Keratinocyte (primary cell): ENCODE data around the gene RNF180. TPM values are rescaled to one million over a fixed set of nuclear protein-coding genes. Genes with fewer than 3 reads are reported as not detected.

Source experiments
- DNase-seq: peaks from one replicate; pipeline ENCODE4 v3.0.0-alpha.2; 2011; ENCODE audit warnings: low read depth, missing footprints, low spot score
- FAIRE-seq: peaks from 2 replicates; lab custom pipeline; 2011; peaks lifted over from hg19 to GRCh38; lab: Jason Lieb, UNC
- H2AFZ ChIP-seq: 2 replicates; pipeline ENCODE4 v1.6.0; 2012; ENCODE audit warnings: low read length, control low read depth, inconsistent platforms; ENCODE audit not compliant: control insufficient read depth
- H3K27ac ChIP-seq: 2 replicates; pipeline ENCODE4 v1.5.1; 2011; ENCODE audit warnings: low read length; ENCODE audit not compliant: control insufficient read depth, insufficient read depth
- H3K27me3 ChIP-seq: 3 replicates; pipeline ENCODE4 v1.6.0; 2011; ENCODE audit warnings: low read length; ENCODE audit not compliant: control insufficient read depth, insufficient read depth; ENCODE audit errors: extremely low read depth
- H3K36me3 ChIP-seq, 2 experiments: 2 replicates in 1 of 2; 3 replicates in 1 of 2; pipeline ENCODE4 v1.5.1; 2011; ENCODE audit warnings: low read length in 2 of 2, mild to moderate bottlenecking in 1 of 2; ENCODE audit not compliant: control insufficient read depth in 2 of 2, insufficient read depth in 2 of 2; ENCODE audit errors: extremely low read depth in 1 of 2
- H3K4me1 ChIP-seq: 3 replicates; pipeline ENCODE4 v1.5.1; 2011; ENCODE audit warnings: low read length; ENCODE audit not compliant: control insufficient read depth, insufficient read depth; ENCODE audit errors: extremely low read depth
- H3K4me2 ChIP-seq: 3 replicates; pipeline ENCODE4 v1.6.0; 2011; ENCODE audit warnings: low read depth, low read length; ENCODE audit not compliant: control insufficient read depth, insufficient read depth; ENCODE audit errors: extremely low read depth
- H3K4me3 ChIP-seq, 3 experiments: fragments of 200-600 bp in 1 of 3; sonication (generic) in 1 of 3; 2 replicates in 2 of 3; 3 replicates in 1 of 3; pipeline ENCODE4 v1.5.1; 2011 to 2016; ENCODE audit warnings: low read length in 3 of 3, mild to moderate bottlenecking in 3 of 3, control low read depth in 2 of 3, inconsistent platforms in 1 of 3, low read depth in 1 of 3, mixed read lengths in 1 of 3, mixed run types in 1 of 3, moderate library complexity in 1 of 3; ENCODE audit not compliant: control insufficient read depth in 2 of 3, insufficient read depth in 2 of 3; ENCODE audit errors: extremely low read depth in 1 of 3
- H3K79me2 ChIP-seq: 2 replicates; pipeline ENCODE4 v1.6.0; 2012; ENCODE audit warnings: low read length; ENCODE audit not compliant: control insufficient read depth, insufficient read depth
- H3K9ac ChIP-seq: 3 replicates; pipeline ENCODE4 v1.6.0; 2011; ENCODE audit warnings: low read length; ENCODE audit not compliant: control insufficient read depth, insufficient read depth; ENCODE audit errors: extremely low read depth
- H3K9me1 ChIP-seq: 3 replicates; pipeline ENCODE4 v1.6.0; 2011; ENCODE audit warnings: low read length; ENCODE audit not compliant: control insufficient read depth, insufficient read depth; ENCODE audit errors: extremely low read depth
- H3K9me3 ChIP-seq: 2 replicates; pipeline ENCODE4 v1.5.1; 2012; ENCODE audit warnings: low read depth, low read length; ENCODE audit not compliant: control insufficient read depth
- H4K20me1 ChIP-seq: 3 replicates; pipeline ENCODE4 v1.6.0; 2011; ENCODE audit warnings: low read length; ENCODE audit not compliant: control insufficient read depth, insufficient read depth; ENCODE audit errors: extremely low read depth
- EZH2 ChIP-seq: IDR thresholded peaks from one replicate; pipeline ENCODE4 v1.6.1; 2012; ENCODE audit warnings: inconsistent platforms, mild to moderate bottlenecking, low read length, moderate library complexity
- dilution Hi-C: fragments of 300-500 bp; cut with MboI; formaldehyde crosslinking; loops from one replicate; pipeline ENCODE4 v1.7.0; 2020; ENCODE audit warnings: low sequenced_read_pairs; ENCODE audit not compliant: extremely low pct_ligation_motif_present
- polyA plus RNA-seq, 5 experiments: library from polyadenylated mRNA; depleted of rRNA in 3 of 5; stranded (reverse) in 3 of 5; stranded (forward) in 1 of 5; unstranded in 1 of 5; fragments of >200 nt; gene quantifications; 1 replicate in 1 of 5; 2 replicates in 3 of 5; 3 replicates in 1 of 5; pipeline versions ENCODE4 v1.2.1 to v1.2.3, GENCODE V29; 2011 to 2012; ENCODE audit warnings: missing spikeins in 2 of 5, low read depth in 1 of 5, low replicate concordance in 1 of 5
- TF ChIP-seq, protein P1 (sequence below), 3 experiments: IDR thresholded peaks in 1 of 3; conservative IDR thresholded peaks in 1 of 3; optimal IDR thresholded peaks in 1 of 3; 2 replicates in 2 of 3; 3 replicates in 1 of 3; pipeline versions ENCODE3 to v1.5.1; 2011; ENCODE audit warnings: low read length in 3 of 3, mild to moderate bottlenecking in 3 of 3, moderate library complexity in 2 of 3, control low read depth in 1 of 3, inconsistent platforms in 1 of 3; ENCODE audit not compliant: insufficient read depth in 2 of 3; ENCODE audit errors: extremely low read depth in 1 of 3

Gene RNF180
- polyA plus RNA-seq, 1 donor (not counting 4 experiments of a cell fraction or from before 2014, with no cell fraction given): 2.4 TPM

DNA sequence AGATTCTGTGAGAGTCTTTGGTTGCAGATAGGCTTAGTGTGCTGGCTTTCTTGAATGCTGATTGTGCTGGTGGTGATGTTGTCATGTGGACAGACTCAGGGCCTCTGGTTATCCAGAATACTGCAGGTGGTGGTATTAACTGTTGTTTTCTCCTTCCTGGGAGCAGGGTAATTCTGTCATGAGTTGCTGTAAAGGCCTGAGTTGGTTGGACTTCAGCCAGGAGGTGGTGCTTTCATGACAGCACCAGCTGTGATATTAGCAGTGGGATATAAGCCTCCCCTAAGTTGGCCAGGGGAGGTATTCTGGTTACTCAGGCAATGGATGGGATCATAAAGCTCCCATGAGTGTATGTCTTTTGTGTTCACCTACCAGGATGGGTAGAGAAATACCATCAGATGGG is 16.4 kb upstream of the RNF180 start:
- Histone ChIP-seq H3K27me3 (no peaks in the 10 kb centered on the region), H4K20me1 (no peaks in the 10 kb centered on the region), H3K27ac (no peak overlapping the region), H3K36me3 (no peaks in the 10 kb centered on the region), H3K9me3 (peaks cover 3% of the 10 kb centered on the region), H2AFZ (no peak overlapping the region), H3K9ac (no peak overlapping the region), H3K4me2 (no peak overlapping the region), H3K4me3 (no peak overlapping the region), H3K9me1 (no peaks in the 10 kb centered on the region), H3K4me1 (peaks cover 13% of the 10 kb centered on the region), H3K79me2 (no peaks in the 10 kb centered on the region)
- dilution Hi-C loops: no loop called here
- DNase-seq: no peak
- no peak for TF ChIP-seq EZH2
- TF ChIP-seq, protein P1, sequence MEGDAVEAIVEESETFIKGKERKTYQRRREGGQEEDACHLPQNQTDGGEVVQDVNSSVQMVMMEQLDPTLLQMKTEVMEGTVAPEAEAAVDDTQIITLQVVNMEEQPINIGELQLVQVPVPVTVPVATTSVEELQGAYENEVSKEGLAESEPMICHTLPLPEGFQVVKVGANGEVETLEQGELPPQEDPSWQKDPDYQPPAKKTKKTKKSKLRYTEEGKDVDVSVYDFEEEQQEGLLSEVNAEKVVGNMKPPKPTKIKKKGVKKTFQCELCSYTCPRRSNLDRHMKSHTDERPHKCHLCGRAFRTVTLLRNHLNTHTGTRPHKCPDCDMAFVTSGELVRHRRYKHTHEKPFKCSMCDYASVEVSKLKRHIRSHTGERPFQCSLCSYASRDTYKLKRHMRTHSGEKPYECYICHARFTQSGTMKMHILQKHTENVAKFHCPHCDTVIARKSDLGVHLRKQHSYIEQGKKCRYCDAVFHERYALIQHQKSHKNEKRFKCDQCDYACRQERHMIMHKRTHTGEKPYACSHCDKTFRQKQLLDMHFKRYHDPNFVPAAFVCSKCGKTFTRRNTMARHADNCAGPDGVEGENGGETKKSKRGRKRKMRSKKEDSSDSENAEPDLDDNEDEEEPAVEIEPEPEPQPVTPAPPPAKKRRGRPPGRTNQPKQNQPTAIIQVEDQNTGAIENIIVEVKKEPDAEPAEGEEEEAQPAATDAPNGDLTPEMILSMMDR (optimal IDR thresholded peaks at IDR 0.05 in 1 of 3, IDR thresholded peaks at IDR 0.05 in 1 of 3, conservative IDR thresholded peaks at IDR 0.05 in 1 of 3; ENCODE audit: extremely low read depth in 1 of 3, insufficient read depth in 2 of 3, low read length in 3 of 3): no peak
- FAIRE-seq: no peak

DNA sequence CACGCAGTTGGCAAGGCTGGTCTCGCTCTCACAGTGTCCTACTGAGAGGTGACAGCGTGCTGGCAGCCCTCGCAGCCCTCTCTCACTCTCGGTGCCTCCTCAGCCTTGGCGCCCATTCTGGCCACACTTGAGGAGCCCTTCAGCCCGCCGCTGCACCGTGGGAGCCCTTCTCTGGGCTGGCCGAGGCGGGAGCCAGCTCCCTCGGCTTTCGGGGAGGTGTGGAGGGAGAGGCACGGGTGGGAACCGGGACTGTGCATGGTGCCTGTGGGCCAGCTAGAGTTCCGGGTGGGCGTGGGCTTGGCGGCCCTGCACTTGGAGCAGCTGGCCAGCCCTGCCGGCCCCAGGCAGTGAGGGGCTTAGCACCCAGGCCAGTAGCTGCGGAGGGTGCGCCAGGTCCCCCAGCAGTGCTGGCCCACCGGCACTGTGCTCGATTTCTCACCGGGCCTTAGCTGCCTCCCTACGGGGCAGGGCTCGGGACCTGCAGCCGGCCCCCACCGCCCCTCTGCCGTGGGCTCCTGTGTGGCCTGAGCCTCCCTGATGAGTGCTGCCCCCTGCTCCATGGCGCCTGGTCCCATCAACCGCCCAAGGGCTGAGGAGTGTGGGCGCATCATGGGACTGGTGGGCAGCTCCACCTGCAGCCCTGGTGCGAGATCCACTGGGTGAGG is 15.7 kb upstream of the RNF180 start:
- Histone ChIP-seq H4K20me1 (no peaks in the 10 kb centered on the region), H3K9me3 (peaks cover 3% of the 10 kb centered on the region), H3K9ac (no peak overlapping the region), H3K4me2 (no peak overlapping the region), H3K27me3 (no peaks in the 10 kb centered on the region), H3K27ac (no peak overlapping the region), H3K36me3 (no peaks in the 10 kb centered on the region), H3K9me1 (no peaks in the 10 kb centered on the region), H3K4me1 (peaks cover 5% of the 10 kb centered on the region), H3K4me3 (no peak overlapping the region), H2AFZ (no peak overlapping the region), H3K79me2 (no peaks in the 10 kb centered on the region)
- FAIRE-seq: no peak
- dilution Hi-C loops: no loop called here
- DNase-seq: no peak
- no peak for TF ChIP-seq EZH2
- TF ChIP-seq, protein P1 (optimal IDR thresholded peaks at IDR 0.05 in 1 of 3, IDR thresholded peaks at IDR 0.05 in 1 of 3, conservative IDR thresholded peaks at IDR 0.05 in 1 of 3; ENCODE audit: extremely low read depth in 1 of 3, insufficient read depth in 2 of 3, low read length in 3 of 3): no peak
